DOHH2 (cell line): ENCODE measurements around the gene RNASE13.
A peak's percentile ranks its signal among the peaks of the same experiment; 100 is the strongest.

Experiments used
- H3F3A ChIP-seq: fragments of 200-600 bp; sonication (generic), shearing (Covaris generic); 2 replicates; pipeline ENCODE4 v1.6.0; 2016; ENCODE audit warnings: antibody characterized with exemption, mild to moderate bottlenecking; ENCODE audit not compliant: control insufficient read depth, insufficient read depth
- H3K27ac ChIP-seq: fragments of 200-600 bp; sonication (generic); 2 replicates; pipeline ENCODE4 v1.5.1; 2014; ENCODE audit warnings: low read depth, mild to moderate bottlenecking, low read length, moderate library complexity
- H3K27me3 ChIP-seq: fragments of 200-600 bp; sonication (generic); 2 replicates; pipeline ENCODE4 v1.6.1; 2014; ENCODE audit warnings: mild to moderate bottlenecking, low read length, mixed read lengths; ENCODE audit not compliant: control insufficient read depth
- H3K36me3 ChIP-seq: fragments of 200-600 bp; sonication (generic); 2 replicates; pipeline ENCODE4 v1.6.1; 2014; ENCODE audit warnings: mild to moderate bottlenecking, low read length, moderate library complexity, mixed read lengths; ENCODE audit not compliant: control insufficient read depth
- H3K4me1 ChIP-seq: fragments of 200-600 bp; sonication (generic); 2 replicates; pipeline ENCODE4 v1.6.1; 2014; ENCODE audit warnings: mild to moderate bottlenecking, low read length, mixed read lengths; ENCODE audit not compliant: control insufficient read depth
- H3K4me2 ChIP-seq: fragments of 200-600 bp; sonication (generic); 2 replicates; pipeline ENCODE4 v1.6.0; 2014; ENCODE audit warnings: mild to moderate bottlenecking, low read length, moderate library complexity
- H3K4me3 ChIP-seq: fragments of 200-600 bp; sonication (generic); 2 replicates; pipeline ENCODE4 v1.5.1; 2014; ENCODE audit warnings: mild to moderate bottlenecking, low read length, mixed read lengths
- H3K79me2 ChIP-seq: fragments of 200-600 bp; sonication (generic); 2 replicates; pipeline ENCODE4 v1.6.1; 2014; ENCODE audit warnings: mild to moderate bottlenecking, low read length, mixed read lengths; ENCODE audit not compliant: control insufficient read depth
- H3K9me2 ChIP-seq: fragments of 200-600 bp; sonication (generic); replicated peaks from 2 replicates; pipeline ENCODE4 v1.6.1; 2014; ENCODE audit warnings: mild to moderate bottlenecking, low read length, mixed read lengths; ENCODE audit not compliant: control insufficient read depth
- H3K9me3 ChIP-seq: fragments of 200-600 bp; sonication (generic); 2 replicates; pipeline ENCODE4 v1.6.1; 2014; ENCODE audit warnings: antibody characterized with exemption, low read length, mixed read lengths; ENCODE audit not compliant: control insufficient read depth, insufficient read depth
- H4K20me1 ChIP-seq: fragments of 200-600 bp; sonication (generic); 2 replicates; pipeline ENCODE4 v1.6.0; 2014; ENCODE audit warnings: low read depth, mild to moderate bottlenecking, antibody characterized with exemption, low read length, moderate library complexity; ENCODE audit not compliant: control insufficient read depth, insufficient read depth
- EZH2phosphoT487 ChIP-seq: fragments of 200-600 bp; sonication (generic); IDR thresholded peaks from 2 replicates; pipeline ENCODE4 v1.6.1; 2017; ENCODE audit warnings: borderline replicate concordance, mild to moderate bottlenecking, antibody characterized with exemption, low read length, moderate library complexity, mixed read lengths
- TF ChIP-seq, protein P1 (sequence below): fragments of 200-600 bp; sonication (generic); IDR thresholded peaks from one replicate; pipeline ENCODE4 v1.5.1; 2014; ENCODE audit warnings: antibody characterized with exemption, mild to moderate bottlenecking, low read depth, low read length; ENCODE audit not compliant: poor library complexity, severe bottlenecking

The RNASE13 gene

DNA sequence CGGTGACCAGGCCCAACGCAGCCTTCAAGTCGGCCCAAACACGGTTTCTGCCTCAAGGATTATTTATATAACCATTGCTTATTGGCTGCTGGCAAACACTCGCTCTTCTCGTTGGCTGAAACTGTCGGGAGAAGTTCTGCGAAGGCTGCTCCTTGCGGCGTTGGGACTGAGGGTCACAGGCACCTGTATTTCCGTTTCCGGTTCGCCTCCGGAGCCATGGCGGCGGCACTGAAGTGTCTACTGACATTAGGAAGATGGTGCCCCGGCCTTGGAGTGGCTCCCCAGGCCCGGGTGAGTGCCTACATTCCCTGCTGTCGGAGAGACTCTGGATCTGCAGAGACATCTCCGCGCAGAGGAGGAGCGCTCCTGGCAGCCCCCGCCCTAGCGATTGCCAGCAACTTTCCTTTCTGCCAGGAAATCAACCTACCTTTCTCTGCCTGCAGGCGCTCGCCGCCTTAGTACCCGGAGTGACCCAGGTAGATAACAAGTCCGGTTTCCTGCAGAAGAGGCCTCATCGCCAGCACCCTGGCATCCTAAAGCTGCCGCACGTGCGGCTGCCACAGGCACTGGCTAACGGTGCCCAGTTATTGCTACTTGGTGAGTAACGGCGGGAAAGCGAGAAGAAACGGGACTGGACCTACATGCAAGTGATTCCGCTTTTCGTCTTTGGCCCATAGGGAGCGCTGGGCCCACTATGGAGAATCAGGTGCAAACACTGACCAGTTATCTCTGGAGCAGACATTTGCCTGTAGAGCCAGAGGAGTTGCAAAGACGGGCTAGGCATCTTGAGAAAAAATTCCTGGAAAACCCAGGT lies 44.6 kb downstream of the RNASE13 start, which contains the start of gene METTL17:
Gene METTL17 (plus strand): TSS at position 194 of the 814 bp plus-strand sequence. CDS start 23 bp downstream, at position 217.
- peaks cover 40% of the 10 kb centered on the region for H3K36me3 ChIP-seq
- peak within 1 kb of the TSS; percentile 53 for H3K27ac ChIP-seq
- TF ChIP-seq EZH2phosphoT487: no peak
- TF ChIP-seq, protein P1, sequence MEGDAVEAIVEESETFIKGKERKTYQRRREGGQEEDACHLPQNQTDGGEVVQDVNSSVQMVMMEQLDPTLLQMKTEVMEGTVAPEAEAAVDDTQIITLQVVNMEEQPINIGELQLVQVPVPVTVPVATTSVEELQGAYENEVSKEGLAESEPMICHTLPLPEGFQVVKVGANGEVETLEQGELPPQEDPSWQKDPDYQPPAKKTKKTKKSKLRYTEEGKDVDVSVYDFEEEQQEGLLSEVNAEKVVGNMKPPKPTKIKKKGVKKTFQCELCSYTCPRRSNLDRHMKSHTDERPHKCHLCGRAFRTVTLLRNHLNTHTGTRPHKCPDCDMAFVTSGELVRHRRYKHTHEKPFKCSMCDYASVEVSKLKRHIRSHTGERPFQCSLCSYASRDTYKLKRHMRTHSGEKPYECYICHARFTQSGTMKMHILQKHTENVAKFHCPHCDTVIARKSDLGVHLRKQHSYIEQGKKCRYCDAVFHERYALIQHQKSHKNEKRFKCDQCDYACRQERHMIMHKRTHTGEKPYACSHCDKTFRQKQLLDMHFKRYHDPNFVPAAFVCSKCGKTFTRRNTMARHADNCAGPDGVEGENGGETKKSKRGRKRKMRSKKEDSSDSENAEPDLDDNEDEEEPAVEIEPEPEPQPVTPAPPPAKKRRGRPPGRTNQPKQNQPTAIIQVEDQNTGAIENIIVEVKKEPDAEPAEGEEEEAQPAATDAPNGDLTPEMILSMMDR: peak; percentile 61
- 0 out of 2 replicates have a peak, but pooled peaks cover 5% of the 10 kb centered on the region for H4K20me1 ChIP-seq
- H3K9me2 ChIP-seq: no peaks in the 10 kb centered on the region
- H3K9me3 ChIP-seq: no peaks in the 10 kb centered on the region
- no peaks in the 10 kb centered on the region for H3K27me3 ChIP-seq
- peaks cover 32% of the 10 kb centered on the region for H3K79me2 ChIP-seq
- H3K4me3 ChIP-seq: peak within 1 kb of the TSS; percentile 95
- H3K4me1 ChIP-seq: peaks cover 21% of the 10 kb centered on the region
- no peaks in the 10 kb centered on the region for H3F3A ChIP-seq
- H3K4me2 ChIP-seq: peak within 1 kb of the TSS; percentile 80

DNA sequence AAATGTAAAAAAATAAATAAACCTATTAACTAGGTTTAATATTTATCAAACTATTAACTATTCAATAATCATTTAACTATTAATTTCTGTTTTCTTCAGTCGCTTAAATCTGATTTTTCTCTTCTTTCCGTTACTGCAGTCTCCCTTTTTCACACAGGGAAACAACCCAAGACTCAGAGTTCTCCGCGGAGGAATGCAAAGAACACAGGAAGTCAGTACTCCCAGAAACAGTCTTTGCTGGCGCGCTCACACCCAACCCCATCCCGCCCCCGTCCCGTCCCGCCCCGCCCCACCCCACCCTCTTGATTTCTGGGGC lies 45.2 kb downstream of the RNASE13 start:
- Histone ChIP-seq H3K9me3 (no peaks in the 10 kb centered on the region), H3K4me1 (peaks cover 21% of the 10 kb centered on the region), H3K4me2 (peak overlapping the region; percentile 80), H3K79me2 (peaks cover 32% of the 10 kb centered on the region), H4K20me1 (0 out of 2 replicates have a peak, but pooled peaks cover 5% of the 10 kb centered on the region), H3F3A (no peaks in the 10 kb centered on the region), H3K4me3 (peak overlapping the region; percentile 95), H3K9me2 (no peaks in the 10 kb centered on the region), H3K27me3 (no peaks in the 10 kb centered on the region), H3K27ac (peak overlapping the region; percentile 18; the same call in 1 of the 2 replicates), H3K36me3 (peaks cover 35% of the 10 kb centered on the region)
- TF ChIP-seq, protein P1: no peak
- no peak for TF ChIP-seq EZH2phosphoT487

DNA sequence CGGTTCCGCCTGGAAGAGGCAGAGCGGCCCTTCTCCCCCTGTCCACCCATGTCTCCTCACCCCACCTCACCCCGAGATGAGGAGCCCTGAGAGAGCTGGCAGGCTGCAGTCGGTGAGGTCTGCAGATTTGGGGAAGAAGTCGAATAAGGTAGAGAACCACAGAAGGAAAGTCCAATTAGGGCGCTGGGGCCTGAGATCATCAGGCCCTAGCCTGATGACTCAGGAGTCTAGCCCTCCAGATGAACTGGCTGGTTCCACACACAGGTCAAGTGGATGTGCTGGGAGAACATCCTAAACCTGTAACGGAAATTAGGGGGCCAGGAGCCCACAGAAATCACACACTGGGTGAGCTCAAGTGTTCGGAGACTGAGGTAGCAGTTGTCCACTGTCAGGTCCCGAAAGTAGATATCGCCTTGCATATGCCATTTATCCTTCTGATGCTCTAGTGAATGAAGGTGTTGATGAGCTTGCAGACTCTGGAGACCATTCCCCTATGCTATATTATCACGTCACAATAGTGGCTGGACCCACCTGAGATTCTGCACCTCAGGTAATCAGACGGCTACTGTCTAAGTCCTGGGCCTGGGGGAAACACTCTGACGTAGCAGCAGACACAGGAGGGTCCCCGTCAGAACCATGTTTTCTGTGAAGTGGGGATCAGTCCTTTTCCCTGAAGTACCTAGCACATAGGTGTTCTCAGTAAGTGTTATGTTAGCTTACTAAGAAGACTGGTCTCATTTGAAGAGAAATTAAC lies 45.7 kb downstream of the RNASE13 start:
- Histone ChIP-seq H3K4me1 (peaks cover 21% of the 10 kb centered on the region), H3K4me2 (peak overlapping the region; percentile 80), H3K36me3 (peaks cover 29% of the 10 kb centered on the region), H4K20me1 (0 out of 2 replicates have a peak, but pooled peaks cover 5% of the 10 kb centered on the region), H3K9me2 (no peaks in the 10 kb centered on the region), H3K9me3 (no peaks in the 10 kb centered on the region), H3K27me3 (no peaks in the 10 kb centered on the region), H3K27ac (peak overlapping the region; percentile 18; the same call in 1 of the 2 replicates), H3F3A (no peaks in the 10 kb centered on the region), H3K4me3 (peak overlapping the region; percentile 95), H3K79me2 (peaks cover 32% of the 10 kb centered on the region)
- no peak for TF ChIP-seq EZH2phosphoT487
- TF ChIP-seq, protein P1: no peak
